AG10803 (cell line): Measurements from ENCODE around the gene ARHGAP44.

Experiments used
- DNase-seq: peaks from one replicate; pipeline ENCODE4 v3.0.0; 2010; ENCODE audit warnings: low read depth
- H3K4me3 ChIP-seq: 2 replicates; pipeline ENCODE4 v1.5.1; 2011; ENCODE audit warnings: mild to moderate bottlenecking, low read length, control low read depth
- TF ChIP-seq, protein P1 (sequence below): conservative IDR thresholded peaks from 2 replicates; pipeline ENCODE4 v1.5.1; 2011; ENCODE audit warnings: mild to moderate bottlenecking, low read length, control low read depth, inconsistent platforms

ARHGAP44 gene

DNA sequence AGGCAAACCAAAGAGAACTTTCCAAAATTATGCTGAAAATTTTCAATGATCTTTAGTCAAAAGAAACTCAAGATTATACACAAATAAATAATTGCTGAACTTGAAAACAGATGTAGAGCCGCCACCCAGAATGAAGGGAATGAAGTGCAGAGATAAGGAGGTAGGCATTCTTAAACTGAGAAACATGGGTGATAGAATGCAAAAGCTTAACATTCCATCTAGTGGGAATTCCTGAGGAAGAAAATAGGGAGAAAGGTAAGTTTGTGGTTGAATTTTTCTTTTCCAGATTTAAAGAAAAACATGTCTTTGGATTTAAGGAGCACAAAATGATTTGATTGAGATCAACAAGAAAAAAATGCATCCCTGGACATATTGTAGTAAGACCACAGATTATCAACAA lies 120.2 kb downstream of the ARHGAP44 start:
- DNase-seq: no peak
- H3K4me3 ChIP-seq: no peak overlapping the region
- TF ChIP-seq, protein P1, sequence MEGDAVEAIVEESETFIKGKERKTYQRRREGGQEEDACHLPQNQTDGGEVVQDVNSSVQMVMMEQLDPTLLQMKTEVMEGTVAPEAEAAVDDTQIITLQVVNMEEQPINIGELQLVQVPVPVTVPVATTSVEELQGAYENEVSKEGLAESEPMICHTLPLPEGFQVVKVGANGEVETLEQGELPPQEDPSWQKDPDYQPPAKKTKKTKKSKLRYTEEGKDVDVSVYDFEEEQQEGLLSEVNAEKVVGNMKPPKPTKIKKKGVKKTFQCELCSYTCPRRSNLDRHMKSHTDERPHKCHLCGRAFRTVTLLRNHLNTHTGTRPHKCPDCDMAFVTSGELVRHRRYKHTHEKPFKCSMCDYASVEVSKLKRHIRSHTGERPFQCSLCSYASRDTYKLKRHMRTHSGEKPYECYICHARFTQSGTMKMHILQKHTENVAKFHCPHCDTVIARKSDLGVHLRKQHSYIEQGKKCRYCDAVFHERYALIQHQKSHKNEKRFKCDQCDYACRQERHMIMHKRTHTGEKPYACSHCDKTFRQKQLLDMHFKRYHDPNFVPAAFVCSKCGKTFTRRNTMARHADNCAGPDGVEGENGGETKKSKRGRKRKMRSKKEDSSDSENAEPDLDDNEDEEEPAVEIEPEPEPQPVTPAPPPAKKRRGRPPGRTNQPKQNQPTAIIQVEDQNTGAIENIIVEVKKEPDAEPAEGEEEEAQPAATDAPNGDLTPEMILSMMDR: no peak

DNA sequence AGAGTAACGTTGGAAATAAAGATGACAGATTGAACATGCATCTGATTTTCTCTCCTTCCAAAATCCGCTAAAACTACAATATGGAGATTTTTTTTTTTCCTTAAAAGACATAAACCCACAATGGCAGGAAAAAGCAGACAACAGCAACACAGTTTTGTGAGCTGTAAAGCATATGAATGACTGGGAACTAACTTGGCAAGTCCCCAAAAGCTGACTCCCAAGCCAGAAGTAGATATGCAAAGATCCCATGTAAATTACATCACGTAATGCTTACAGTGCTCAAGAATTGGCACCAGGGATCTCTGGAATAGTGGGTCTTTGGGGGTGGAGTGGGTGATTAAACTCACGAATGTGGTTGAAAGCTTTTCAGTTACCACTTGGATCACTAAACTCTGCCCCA lies 121.9 kb downstream of the ARHGAP44 start:
- DNase-seq: no peak
- no peak overlapping the region for H3K4me3 ChIP-seq
- TF ChIP-seq, protein P1: no peak

DNA sequence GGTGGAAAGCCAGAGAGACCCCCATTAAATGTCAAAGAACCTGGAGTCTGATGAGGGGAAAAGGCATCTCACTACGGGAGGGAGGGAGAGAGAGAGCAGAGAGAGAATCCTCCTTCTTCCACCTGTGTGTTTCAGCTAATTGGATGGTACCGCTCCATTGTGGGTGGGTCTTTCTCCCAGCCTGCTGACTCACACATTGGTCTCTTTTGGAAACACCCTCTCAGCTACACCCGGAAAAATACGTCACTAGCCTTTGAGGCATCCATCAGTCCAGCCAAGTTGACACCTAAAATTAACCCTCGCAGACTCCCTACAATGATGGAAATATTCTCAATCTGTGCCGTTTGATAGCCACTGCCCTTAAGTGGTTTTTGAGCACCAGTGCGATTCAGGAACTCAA lies 128.1 kb downstream of the ARHGAP44 start:
- no peak overlapping the region for H3K4me3 ChIP-seq
- TF ChIP-seq, protein P1: no peak
- no peak for DNase-seq

DNA sequence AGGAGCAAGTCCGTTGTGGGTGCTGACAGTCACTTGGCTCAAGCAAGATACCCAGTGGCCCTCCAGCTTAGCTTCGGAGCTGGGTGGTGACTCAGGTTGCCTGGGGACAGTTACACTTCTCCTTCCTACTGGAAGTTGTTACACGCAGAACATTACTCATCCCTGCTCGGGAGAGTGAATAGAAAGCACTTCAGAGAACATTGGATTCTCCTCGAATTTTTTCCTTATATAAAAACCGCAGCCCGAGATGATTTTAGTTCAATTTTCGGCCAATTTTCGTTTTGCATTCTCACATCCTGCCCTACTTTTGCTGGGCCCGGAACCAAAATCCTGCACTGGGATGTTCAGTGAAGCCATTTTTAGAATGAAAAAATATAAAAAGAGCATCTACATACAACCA lies 128.8 kb downstream of the ARHGAP44 start:
- DNase-seq: no peak
- TF ChIP-seq, protein P1: no peak
- no peak overlapping the region for H3K4me3 ChIP-seq

DNA sequence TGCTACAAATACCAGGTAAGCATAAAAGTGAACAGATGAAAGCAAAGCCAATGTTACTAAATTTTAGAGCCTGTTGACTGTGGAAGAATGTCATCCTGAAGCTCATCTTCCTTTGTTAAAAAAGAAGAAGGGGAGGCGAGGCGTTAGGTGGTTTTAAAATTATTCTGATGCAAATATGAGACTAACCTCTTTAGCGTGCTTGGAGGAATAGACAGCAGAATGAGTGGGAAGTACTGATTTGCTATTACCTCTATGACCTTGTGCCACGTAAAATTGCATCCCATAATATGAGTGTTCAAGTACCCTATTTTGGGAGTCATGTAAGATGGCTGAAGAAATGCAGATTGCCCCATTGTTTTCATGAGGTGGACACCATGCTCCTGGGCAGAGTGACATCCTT lies 132.8 kb downstream of the ARHGAP44 start:
- H3K4me3 ChIP-seq: no peak overlapping the region
- TF ChIP-seq, protein P1: no peak
- DNase-seq: no peak

DNA sequence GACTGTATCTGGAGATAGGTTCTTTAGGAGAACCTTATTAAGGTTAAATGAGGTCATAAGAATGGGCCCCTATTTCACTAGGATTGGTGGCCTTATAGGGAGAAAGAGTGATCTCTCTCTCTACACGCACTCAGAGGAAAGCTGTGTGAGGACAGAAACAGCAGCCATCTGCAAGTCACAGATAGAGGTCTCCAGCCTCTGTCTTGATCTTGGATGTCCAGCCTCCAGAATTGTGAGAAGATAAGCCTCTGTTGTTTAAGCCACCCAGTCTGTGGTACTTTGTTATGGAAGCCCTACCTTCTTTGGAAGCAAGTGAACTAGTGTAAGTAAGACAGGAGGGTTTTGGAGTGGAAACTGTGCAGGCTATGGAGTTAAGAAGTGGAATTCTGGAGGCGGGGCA lies 135.3 kb downstream of the ARHGAP44 start:
- no peak overlapping the region for H3K4me3 ChIP-seq
- TF ChIP-seq, protein P1: no peak
- DNase-seq: no peak

DNA sequence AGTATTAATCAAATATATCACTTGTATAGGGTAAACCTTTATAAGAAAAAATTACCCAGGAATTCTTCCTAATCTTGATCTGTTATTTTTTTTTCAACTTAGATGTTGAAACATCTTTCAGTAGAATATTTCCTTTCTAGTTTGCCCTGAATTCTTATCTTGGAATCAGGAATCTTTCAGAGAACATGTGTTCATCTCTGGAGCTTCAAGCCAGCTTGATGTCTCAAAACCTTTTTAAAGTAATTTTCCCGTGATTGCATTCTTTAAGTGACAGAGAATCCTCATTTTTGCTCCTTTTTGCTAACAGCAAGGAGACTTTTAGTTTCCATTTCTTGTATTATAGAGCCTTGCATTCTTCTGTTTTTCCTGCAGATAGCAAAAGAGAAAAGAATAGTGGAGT lies 137.7 kb downstream of the ARHGAP44 start:
- H3K4me3 ChIP-seq: no peak overlapping the region
- TF ChIP-seq, protein P1: no peak
- no peak for DNase-seq
